Pancreas (tissue), 10 donors: Measurements from ENCODE around the gene CYP26B1. TPM values are rescaled to one million over a fixed set of nuclear protein-coding genes. Genes with fewer than 3 reads are reported as not detected.

Experiments used
- ATAC-seq, 4 donors: fragments of 200-7000 bp; cut with Tn5 transposase; one replicate each; pipeline versions ENCODE4 v1.8.0 to v1.9.1; 2020; ENCODE audit warnings: mild to moderate bottlenecking in 4 of 4, moderate library complexity in 4 of 4
- DNase-seq, 6 donors: peaks; one replicate each; pipeline ENCODE4 v3.0.0-alpha.2; 2020
- FAIRE-seq: peaks from 2 replicates; lab custom pipeline; 2012; peaks lifted over from hg19 to GRCh38; lab: Jason Lieb, UNC
- H3K27ac ChIP-seq, 4 donors: fragments of 200-600 bp; sonication (generic); 1 replicate in 3 of 4; 2 replicates in 1 of 4; pipeline versions ENCODE4 v1.5.0 to v1.8.0; 2020
- H3K27me3 ChIP-seq, 4 donors: fragments of 200-600 bp; one replicate each; pipeline ENCODE4 v1.8.0; 2021
- H3K36me3 ChIP-seq, 3 donors: fragments of 200-600 bp; sonication (generic) in 1 of 3; one replicate each; pipeline versions ENCODE4 v1.5.0 to v1.8.0; 2020 to 2021
- H3K4me1 ChIP-seq, 3 donors: fragments of 200-600 bp; one replicate each; pipeline ENCODE4 v1.8.0; 2021
- H3K4me3 ChIP-seq, 4 donors: fragments of 200-600 bp; sonication (generic) in 2 of 4; one replicate each; pipeline versions ENCODE4 v1.5.0 to v1.8.0; 2020 to 2021
- H3K9me3 ChIP-seq, 4 donors: fragments of 200-600 bp; one replicate each; pipeline ENCODE4 v1.8.0; 2021
- CTCF ChIP-seq, 4 donors: fragments of 200-600 bp; sonication (generic) in 3 of 4; IDR thresholded peaks; one replicate each; pipeline versions ENCODE4 v1.5.0 to v1.8.0; 2021; ENCODE audit warnings: antibody characterized with exemption in 4 of 4
- WGBS, 2 donors: extraction: QIAGEN DNeasy Blood & Tissue Kit; methylation state at CpG; one replicate each; pipeline ENCODE4 v1.1.7; 2013; 5-methylcytosine and 5-hydroxymethylcytosine counted together
- intact Hi-C, 3 donors: fragments of 100-400 bp; cut with DNase I; formaldehyde crosslinking; loops; one replicate each; pipeline versions ENCODE4 v1.11.1 to v1.14.2; 2022
- polyA plus RNA-seq, 2 donors: library from polyadenylated mRNA; stranded (reverse); fragments of 200-250 nt; gene quantifications; one replicate each; pipeline ENCODE4 v1.2.3, GENCODE V29; 2013
- total RNA-seq, 6 donors: library from RNA; stranded (reverse); fragmentation: NEBNext Ultra II Directional in 4 of 6; extraction: Animal tissue kit (Norgen Biotek cat#: 25700) in 4 of 6; gene quantifications; one replicate each; pipeline versions ENCODE4 v1.2.1 to v1.2.4, GENCODE V29; 2021 to 2023
- donor health status: healthy with polysubstance abuse.
- donor health status: DM: no; HTN: no; CAD: no; lungs with moderate emphysema.
- donor health status: DM: no; HTN: no; CAD: no.
- donor health status: control.
- donor health status: control.
- donor health status: Bipolar disorder and iron deficiency.
- donor health status: DM: yes; HTN: yes; CAD: no.
- donor health status: DM: no; HTN: no; CAD: no.
- donor health status: DM: no; HTN: no; CAD: no.
- donor health status: DM: yes; HTN: yes; CAD: no.

CYP26B1 gene
- total and polyA plus RNA-seq, 8 donors, result 0.16 to 1.3 (median 0.46) TPM

DNA sequence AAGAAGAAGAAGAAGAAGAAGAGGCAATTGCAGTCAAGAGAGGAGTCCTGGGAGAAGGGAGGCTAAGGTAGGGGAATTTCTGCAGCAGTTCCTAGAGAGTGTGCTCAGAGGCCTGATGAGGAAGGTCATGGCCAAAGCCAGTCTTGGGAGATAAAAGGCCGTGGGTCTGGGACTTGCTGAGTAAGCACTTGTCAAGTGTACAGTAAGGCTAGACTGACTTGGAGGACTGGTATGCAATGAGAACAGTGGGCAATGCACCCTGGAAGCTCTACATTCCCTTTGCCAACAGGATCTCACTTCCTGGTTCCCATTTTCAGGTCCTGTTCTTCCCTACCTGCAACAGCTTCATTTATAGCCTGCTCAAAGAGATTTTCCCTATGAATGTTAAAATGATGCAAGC, 28.6 kb upstream of the CYP26B1 start:
- peaks cover 0 to 3% (median 0%) of the 10 kb centered on the region in 3 donors for H3K36me3 ChIP-seq
- H3K27ac ChIP-seq, result no peak overlapping the region
- no peak for DNase-seq
- no peak for TF ChIP-seq CTCF (IDR thresholded peaks at IDR 0.05)
- H3K27me3 ChIP-seq, result no peaks in the 10 kb centered on the region
- intact Hi-C loops, result no loop called here
- no peak for ATAC-seq
- no peak for FAIRE-seq
- H3K4me3 ChIP-seq, result no peak overlapping the region
- WGBS, 2 donors, result 71 to 73% methylated on average over 1 of the region's 1 CpG
- no peaks in the 10 kb centered on the region for H3K9me3 ChIP-seq
- no peaks in the 10 kb centered on the region for H3K4me1 ChIP-seq

- Histone ChIP-seq H3K36me3 (peaks cover 0 to 3% (median 0%) of the 10 kb centered on the region in 3 donors), H3K27me3 (no peaks in the 10 kb centered on the region), H3K4me1 (no peaks in the 10 kb centered on the region), H3K27ac (no peak overlapping the region), H3K4me3 (no peak overlapping the region), H3K9me3 (no peaks in the 10 kb centered on the region)
- 87 to 91% methylated on average over 4 of the region's 4 CpGs for WGBS, 2 donors
- TF ChIP-seq CTCF (IDR thresholded peaks at IDR 0.05), result no peak
- intact Hi-C loops, result no loop called here
- DNase-seq (no peak), ATAC-seq (no peak), FAIRE-seq (no peak)
These were observed 28.0 kb upstream of the CYP26B1 start for GRCh38 chr2:72175636-72176035.

GRCh38 chr2:72173640-72174321, 26.1 kb upstream of the CYP26B1 start:
- TF ChIP-seq CTCF (IDR thresholded peaks at IDR 0.05), result no peak

DNA sequence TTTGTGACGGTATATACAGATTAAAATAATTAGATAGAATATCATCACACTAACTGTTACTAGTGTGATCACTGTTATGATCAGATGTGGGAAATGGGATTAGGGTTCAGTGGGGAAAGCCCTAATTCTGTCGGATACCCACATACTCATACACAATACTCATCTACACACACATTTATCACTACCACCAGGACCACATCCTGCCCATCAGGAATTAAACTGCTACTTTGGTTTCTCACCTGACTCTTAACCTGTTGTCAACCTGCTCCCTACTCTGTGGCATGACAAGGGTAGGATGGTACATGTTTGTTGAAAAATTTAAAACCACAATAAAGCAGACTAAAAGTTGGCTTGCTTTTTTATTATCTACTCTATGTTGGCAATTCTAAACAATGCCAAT, 24.8 kb upstream of the CYP26B1 start:
- Histone ChIP-seq H3K4me1 (no peaks in the 10 kb centered on the region), H3K4me3 (no peak overlapping the region), H3K27ac (no peak overlapping the region), H3K36me3 (no peaks in the 10 kb centered on the region), H3K9me3 (no peaks in the 10 kb centered on the region), H3K27me3 (no peaks in the 10 kb centered on the region)
- no peak for DNase-seq
- TF ChIP-seq CTCF (IDR thresholded peaks at IDR 0.05), result no peak
- no peak for FAIRE-seq
- WGBS, 2 donors, result 85 to 91% methylated on average over 2 of the region's 2 CpGs
- ATAC-seq, result no peak
- intact Hi-C loops, result no loop called here

More at GRCh38 chr2:72173640-72174321, 26.1 kb upstream of the CYP26B1 start:
- FAIRE-seq, result no peak
- no peak for DNase-seq
- no peaks in the 10 kb centered on the region for H3K9me3 ChIP-seq
- H3K27ac ChIP-seq, result no peak overlapping the region
- no peak for ATAC-seq
- H3K4me1 ChIP-seq, result no peaks in the 10 kb centered on the region
- WGBS, 2 donors, result 64 to 65% methylated on average over 8 of the region's 8 CpGs
- H3K36me3 ChIP-seq, result peaks cover 0 to 3% (median 0%) of the 10 kb centered on the region in 3 donors
- no peak overlapping the region for H3K4me3 ChIP-seq
- intact Hi-C loops, result no loop called here
- no peaks in the 10 kb centered on the region for H3K27me3 ChIP-seq

- Histone ChIP-seq H3K27ac (no peak overlapping the region), H3K36me3 (no peaks in the 10 kb centered on the region), H3K4me1 (no peaks in the 10 kb centered on the region), H3K9me3 (no peaks in the 10 kb centered on the region), H3K4me3 (no peak overlapping the region), H3K27me3 (no peaks in the 10 kb centered on the region)
- no peak for TF ChIP-seq CTCF (IDR thresholded peaks at IDR 0.05)
- DNase-seq (no peak), ATAC-seq (no peak), FAIRE-seq (no peak)
- WGBS, 2 donors, result 72 to 87% methylated on average over 3 of the region's 3 CpGs
- intact Hi-C loops, result no loop called here
These were observed 18.6 kb upstream of the CYP26B1 start for GRCh38 chr2:72166279-72166678.
